Measurements from ENCODE around the gene JDP2.

DNA sequence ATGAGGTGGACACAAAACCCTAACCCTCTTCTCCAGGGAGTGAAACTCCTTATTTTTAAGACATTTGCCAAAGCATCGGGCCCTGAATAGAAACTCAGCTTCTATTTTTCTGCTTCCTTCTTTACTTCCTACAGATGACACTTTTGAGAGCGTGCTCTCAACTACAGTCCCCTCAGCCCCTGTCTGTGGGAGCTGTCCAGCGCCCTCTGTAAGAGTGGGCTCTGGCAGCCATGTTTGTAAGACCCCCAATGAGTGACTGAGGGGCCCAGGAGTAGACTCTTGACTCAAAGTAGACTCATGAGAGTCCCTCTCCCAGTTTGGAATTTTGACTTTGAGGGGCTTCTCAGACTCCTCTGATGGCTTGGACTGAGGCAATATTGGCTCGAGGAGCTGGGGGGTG, 68.9 kb downstream of the JDP2 start:
- TF ChIP-seq TAF1 (IDR thresholded peaks at IDR 0.05; ENCODE audit: low read depth): no peak
- no peak for TF ChIP-seq CEBPB (IDR thresholded peaks at IDR 0.05)
- no peak for TF ChIP-seq FOXM1 (IDR thresholded peaks at IDR 0.05; ENCODE audit: borderline replicate concordance, low read depth)

All from Ishikawa (cell line).